B cell (primary cell): ENCODE measurements around the gene TMBIM1. TPM values are rescaled to one million over a fixed set of nuclear protein-coding genes. Genes with fewer than 3 reads are reported as not detected.

Experiments used
- ATAC-seq: fragments of 200-7000 bp; cut with Tn5 transposase; one replicate; pipeline ENCODE4 v1.10.0; 2021; ENCODE audit warnings: low read depth, mild to moderate bottlenecking, moderate number of reproducible peaks, moderate library complexity
- CTCF ChIA-PET: fragments of 350-600 bp; sonication (Branson Sonifier 250); formaldehyde crosslinking; loops from one replicate; lab custom pipeline; 2021; ENCODE audit warnings: antibody characterized with exemption, inconsistent platforms; lab: Charles Lee
- POLR2A ChIA-PET: fragments of 350-600 bp; sonication (Branson Sonifier 250); formaldehyde crosslinking; loops from one replicate; lab custom pipeline; 2021; ENCODE audit warnings: antibody characterized with exemption; lab: Charles Lee
- DNase-seq: peaks from one replicate; pipeline ENCODE4 v3.0.0; 2013
- H2AFZ ChIP-seq: 2 replicates; pipeline ENCODE4 v1.6.1; 2012; ENCODE audit warnings: mild to moderate bottlenecking, low read depth, low read length; ENCODE audit not compliant: insufficient read depth, poor library complexity, severe bottlenecking
- H3K27ac ChIP-seq, 2 donors: 1 replicate in 1 of 2; 2 replicates in 1 of 2; pipeline ENCODE4 v1.5.1; 2012 to 2013; ENCODE audit warnings: low read length in 2 of 2, mild to moderate bottlenecking in 2 of 2, moderate library complexity in 1 of 2
- H3K27me3 ChIP-seq, 4 experiments: fragments of 200-600 bp in 1 of 4; sonication (generic) in 1 of 4; replicated peaks in 1 of 4; 1 replicate in 2 of 4; 2 replicates in 2 of 4; pipeline versions ENCODE4 v1.6.1 to v1.7.0; 2013 to 2016; ENCODE audit warnings: low read length in 3 of 4, mild to moderate bottlenecking in 2 of 4, mixed read lengths in 1 of 4, moderate library complexity in 1 of 4; ENCODE audit not compliant: insufficient read depth in 4 of 4, control insufficient read depth in 3 of 4; ENCODE audit errors: control extremely low read depth in 1 of 4
- H3K36me3 ChIP-seq, 2 experiments: replicated peaks in 1 of 2; 1 replicate in 1 of 2; 2 replicates in 1 of 2; pipeline versions ENCODE4 v1.6.1 to v1.7.1; 2013; ENCODE audit warnings: low read length in 1 of 2; ENCODE audit not compliant: insufficient read depth in 2 of 2, control insufficient read depth in 1 of 2; ENCODE audit errors: control extremely low read depth in 1 of 2, extremely low read depth in 1 of 2
- H3K4me1 ChIP-seq, 2 donors: fragments of 200-600 bp in 1 of 2; sonication (generic) in 1 of 2; 1 replicate in 1 of 2; 2 replicates in 1 of 2; pipeline versions ENCODE4 v1.5.1 to v1.6.1; 2013 to 2017; ENCODE audit warnings: low read length in 2 of 2; ENCODE audit not compliant: control insufficient read depth in 2 of 2, insufficient read depth in 2 of 2
- H3K4me2 ChIP-seq: replicated peaks from 2 replicates; pipeline ENCODE3; 2012; ENCODE audit warnings: mild to moderate bottlenecking, low read depth, low read length; ENCODE audit not compliant: poor library complexity, severe bottlenecking
- H3K4me3 ChIP-seq, 5 experiments: fragments of 200-600 bp in 1 of 5; sonication (generic) in 1 of 5; 1 replicate in 3 of 5; 2 replicates in 2 of 5; pipeline versions ENCODE4 v1.5.1 to v1.7.0; 2011 to 2016; ENCODE audit warnings: low read length in 4 of 5, mild to moderate bottlenecking in 4 of 5, low read depth in 2 of 5, control low read depth in 1 of 5, moderate library complexity in 1 of 5; ENCODE audit not compliant: insufficient read depth in 1 of 5; ENCODE audit errors: control extremely low read depth in 1 of 5, extremely low read depth in 1 of 5
- H3K79me2 ChIP-seq: fragments of 200-600 bp; sonication (generic); one replicate; pipeline ENCODE4 v1.6.0; 2016; ENCODE audit warnings: low read length; ENCODE audit not compliant: control insufficient read depth, insufficient read depth
- H3K9ac ChIP-seq: fragments of 200-600 bp; sonication (generic); 2 replicates; pipeline ENCODE4 v1.6.1; 2017; ENCODE audit warnings: mild to moderate bottlenecking, low read length, moderate library complexity
- H3K9me3 ChIP-seq, 3 donors: one replicate each; pipeline versions ENCODE4 v1.6.1 to v1.7.1; 2013; ENCODE audit warnings: low read length in 2 of 3; ENCODE audit not compliant: control insufficient read depth in 2 of 3, insufficient read depth in 1 of 3; ENCODE audit errors: control extremely low read depth in 1 of 3
- H4K20me1 ChIP-seq: 2 replicates; pipeline ENCODE4 v1.6.0; 2012; ENCODE audit warnings: mild to moderate bottlenecking, low read length; ENCODE audit not compliant: insufficient read depth, control insufficient read depth, poor library complexity, severe bottlenecking
- H3K27ac Mint-ChIP-seq: one replicate; pipeline ENCODE4 v1.8.0; 2021; ENCODE audit warnings: mixed read lengths
- H3K27me3 Mint-ChIP-seq: one replicate; pipeline ENCODE4 v1.8.0; 2021; ENCODE audit warnings: mixed read lengths
- H3K4me1 Mint-ChIP-seq: one replicate; pipeline ENCODE4 v1.8.0; 2021; ENCODE audit warnings: mixed read lengths
- H3K4me3 Mint-ChIP-seq: one replicate; pipeline ENCODE4 v1.8.0; 2021; ENCODE audit warnings: mixed read lengths
- H3K9me3 Mint-ChIP-seq: one replicate; pipeline ENCODE4 v1.8.0; 2022; ENCODE audit warnings: mixed read lengths; ENCODE audit not compliant: insufficient read depth
- CTCF ChIP-seq: fragments of 200-600 bp; IDR thresholded peaks from one replicate; pipeline ENCODE4 v1.8.0; 2022; ENCODE audit warnings: antibody characterized with exemption, mild to moderate bottlenecking
- EZH2 ChIP-seq: IDR thresholded peaks from 2 replicates; pipeline ENCODE4 v1.6.1; 2012; ENCODE audit warnings: borderline replicate concordance, low read depth, mild to moderate bottlenecking, moderate library complexity, low read length; ENCODE audit not compliant: insufficient read depth, poor library complexity, severe bottlenecking
- WGBS: methylation state at CpG from one replicate; pipeline ENCODE4 v1.1.5; 2013; ENCODE audit warnings: missing lambda C conversion rate; ENCODE audit not compliant: insufficient coverage; 5-methylcytosine and 5-hydroxymethylcytosine counted together
- intact Hi-C: fragments of 100-400 bp; cut with micrococcal nuclease; formaldehyde crosslinking; loops from one replicate; pipeline ENCODE4 v1.10.0; 2022
- polyA plus RNA-seq: library from polyadenylated mRNA; depleted of rRNA; stranded (reverse); fragments of >200 nt; gene quantifications from 2 replicates; pipeline ENCODE4 v1.2.3, GENCODE V29; 2012
- total RNA-seq, 2 donors: library from RNA; stranded (reverse); fragments of 120-200 nt in 1 of 2; gene quantifications; 1 replicate in 1 of 2; 2 replicates in 1 of 2; pipeline versions ENCODE4 v1.2.3 to v1.2.4, GENCODE V29; 2013 to 2022

The TMBIM1 gene
- total and polyA plus RNA-seq, 2 donors (not counting 1 experiment from before 2014, with no cell fraction given): 68.7 to 137 TPM

- Histone ChIP-seq H3K27ac (peak overlapping the region; percentile 36 to 60), H3K9ac (no peak overlapping the region), H3K36me3 (peaks cover 5 to 86% of the 10 kb centered on the region in 2 experiments), H3K27me3 (no peaks in the 10 kb centered on the region), H3K79me2 (peaks cover 88% of the 10 kb centered on the region), H3K9me3 (no peaks in the 10 kb centered on the region), H4K20me1 (peaks cover 94% of the 10 kb centered on the region), H2AFZ (no peak overlapping the region), H3K4me3 (no peak overlapping the region), H3K4me2 (peak overlapping the region; percentile 29), H3K4me1 (peaks cover 52 to 60% of the 10 kb centered on the region in 2 donors)
- peaks cover 63% of the 10 kb centered on the region for H3K4me1 Mint-ChIP-seq
- DNase-seq: no peak
- ChIA-PET CTCF (interaction anchor here (0.6 to 2.4 kb wide), 6 partner anchors 26 to 64 kb away, joined by 3 to 7 read pairs (median 4); partner anchors contain the start of genes AAMP, PNKD and TMBIM1), POLR2A (interaction anchor here (1.2 kb wide), 1 partner anchor 10 kb away, joined by 7 read pairs; no protein-coding TSS in a partner anchor)
- intact Hi-C loops: loop anchor here (1.0 to 2.0 kb wide), 2 partner anchors 8 to 42 kb away; no protein-coding TSS in a partner anchor
- 95% methylated on average over 2 of the region's 6 CpGs for WGBS
- peak overlapping the region; percentile 65 for H3K4me3 Mint-ChIP-seq
- no peak for ATAC-seq
- H3K27ac Mint-ChIP-seq: peak overlapping the region; percentile 37
- no peaks in the 10 kb centered on the region for H3K27me3 Mint-ChIP-seq
- no peaks in the 10 kb centered on the region for H3K9me3 Mint-ChIP-seq
- TF ChIP-seq EZH2 (no peak), CTCF (no peak)
These were observed 63.8 kb downstream of the TMBIM1 start for GRCh38 chr2:218228366-218229090.

GRCh38 chr2:218226903-218227302, 65.4 kb downstream of the TMBIM1 start:
- Histone ChIP-seq H3K9me3 (no peaks in the 10 kb centered on the region), H3K9ac (no peak overlapping the region), H4K20me1 (peaks cover 95% of the 10 kb centered on the region), H3K79me2 (peaks cover 90% of the 10 kb centered on the region), H3K36me3 (peaks cover 3 to 79% of the 10 kb centered on the region in 2 experiments), H3K4me2 (no peak overlapping the region), H3K4me1 (peaks cover 68 to 76% of the 10 kb centered on the region in 2 donors), H3K27me3 (no peaks in the 10 kb centered on the region), H3K4me3 (no peak overlapping the region), H3K27ac (peak overlapping the region in 1 of 2 donors; percentile 40), H2AFZ (no peak overlapping the region)
- H3K27me3 Mint-ChIP-seq: no peaks in the 10 kb centered on the region
- DNase-seq (no peak), ATAC-seq (no peak)
- H3K9me3 Mint-ChIP-seq: no peaks in the 10 kb centered on the region
- POLR2A ChIA-PET: no interaction called here
- H3K4me3 Mint-ChIP-seq: no peak overlapping the region
- H3K4me1 Mint-ChIP-seq: peaks cover 77% of the 10 kb centered on the region
- intact Hi-C loops: no loop called here
- H3K27ac Mint-ChIP-seq: no peak overlapping the region
- WGBS: 80% methylated on average over 1 of the region's 3 CpGs
- no peak for TF ChIP-seq EZH2
- no peak for TF ChIP-seq CTCF
- CTCF ChIA-PET: interaction anchor here (0.9 to 1.5 kb wide), 2 partner anchors 9 to 11 kb away, joined by 3 to 5 read pairs; no protein-coding TSS in a partner anchor
